Suprapubic skin (tissue), 4 donors: ENCODE measurements around the gene SEMA3F.

Experiments
- EP300 ChIP-seq: sonication (generic); formaldehyde crosslinking; IDR thresholded peaks from one replicate; pipeline ENCODE4 v1.6.1; 2017; ENCODE audit warnings: antibody characterized with exemption
- POLR2A ChIP-seq, 2 donors: fragments of 450-650 bp; IDR thresholded peaks; one replicate each; pipeline ENCODE4 v1.6.1; 2017; ENCODE audit warnings: antibody characterized with exemption in 2 of 2, mild to moderate bottlenecking in 2 of 2, moderate library complexity in 2 of 2
- POLR2AphosphoS5 ChIP-seq, 3 donors: sonication (generic); formaldehyde crosslinking; IDR thresholded peaks; one replicate each; pipeline ENCODE4 v1.6.1; 2017; ENCODE audit warnings: antibody characterized with exemption in 3 of 3
- TF ChIP-seq, protein P1 (sequence below), 2 donors: fragments of 200-600 bp in 1 of 2; fragments of 450-650 bp in 1 of 2; sonication (generic) in 1 of 2; IDR thresholded peaks; one replicate each; pipeline ENCODE4 v1.5.1; 2016 to 2019; ENCODE audit warnings: antibody characterized with exemption in 2 of 2, mild to moderate bottlenecking in 1 of 2, moderate library complexity in 1 of 2

- TF ChIP-seq, protein P1, sequence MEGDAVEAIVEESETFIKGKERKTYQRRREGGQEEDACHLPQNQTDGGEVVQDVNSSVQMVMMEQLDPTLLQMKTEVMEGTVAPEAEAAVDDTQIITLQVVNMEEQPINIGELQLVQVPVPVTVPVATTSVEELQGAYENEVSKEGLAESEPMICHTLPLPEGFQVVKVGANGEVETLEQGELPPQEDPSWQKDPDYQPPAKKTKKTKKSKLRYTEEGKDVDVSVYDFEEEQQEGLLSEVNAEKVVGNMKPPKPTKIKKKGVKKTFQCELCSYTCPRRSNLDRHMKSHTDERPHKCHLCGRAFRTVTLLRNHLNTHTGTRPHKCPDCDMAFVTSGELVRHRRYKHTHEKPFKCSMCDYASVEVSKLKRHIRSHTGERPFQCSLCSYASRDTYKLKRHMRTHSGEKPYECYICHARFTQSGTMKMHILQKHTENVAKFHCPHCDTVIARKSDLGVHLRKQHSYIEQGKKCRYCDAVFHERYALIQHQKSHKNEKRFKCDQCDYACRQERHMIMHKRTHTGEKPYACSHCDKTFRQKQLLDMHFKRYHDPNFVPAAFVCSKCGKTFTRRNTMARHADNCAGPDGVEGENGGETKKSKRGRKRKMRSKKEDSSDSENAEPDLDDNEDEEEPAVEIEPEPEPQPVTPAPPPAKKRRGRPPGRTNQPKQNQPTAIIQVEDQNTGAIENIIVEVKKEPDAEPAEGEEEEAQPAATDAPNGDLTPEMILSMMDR (IDR thresholded peaks at IDR 0.05): no peak
- TF ChIP-seq POLR2A (IDR thresholded peaks at IDR 0.05) (no peak), EP300 (no peak), POLR2AphosphoS5 (IDR thresholded peaks at IDR 0.05) (no peak)
Measured at GRCh38 chr3:50226888-50227389, 71.8 kb downstream of the SEMA3F start.
